GM19025 (cell line): ENCODE results near the gene EPHA7.

Experiments used
- ATAC-seq: cut with Tn5 transposase; IDR thresholded peaks from one replicate; pipeline ENCODE4 v1.9.1; 2021; ENCODE audit warnings: mild to moderate bottlenecking, low read depth, moderate library complexity; ENCODE audit not compliant: unreplicated experiment

EPHA7 gene

GRCh38 chr6:93329301-93330000, 89.9 kb downstream of the EPHA7 start:
- no peak for ATAC-seq

- ATAC-seq, result no peak
Measured at GRCh38 chr6:93327857-93328256, 91.5 kb downstream of the EPHA7 start.

GRCh38 chr6:93325761-93326160, 93.6 kb downstream of the EPHA7 start:
- ATAC-seq, result no peak

- no peak for ATAC-seq
Measured at GRCh38 chr6:93323630-93324029, 95.7 kb downstream of the EPHA7 start.

- no peak for ATAC-seq
Measured at GRCh38 chr6:93322651-93323050, 96.7 kb downstream of the EPHA7 start.

GRCh38 chr6:93319304-93319703, 100.1 kb downstream of the EPHA7 start:
- no peak for ATAC-seq

GRCh38 chr6:93318121-93318520, 101.2 kb downstream of the EPHA7 start:
- no peak for ATAC-seq

- ATAC-seq, result no peak
Measured at GRCh38 chr6:93317592-93317991, 101.8 kb downstream of the EPHA7 start.

- ATAC-seq, result no peak
Measured at GRCh38 chr6:93307505-93308409, 111.6 kb downstream of the EPHA7 start.

GRCh38 chr6:93305088-93305487, 114.3 kb downstream of the EPHA7 start:
- ATAC-seq, result no peak

- ATAC-seq, result no peak
Measured at GRCh38 chr6:93304505-93304904, 114.9 kb downstream of the EPHA7 start.

GRCh38 chr6:93300661-93301060, 118.7 kb downstream of the EPHA7 start:
- no peak for ATAC-seq

- ATAC-seq, result no peak
Measured at GRCh38 chr6:93299622-93300021, 119.7 kb downstream of the EPHA7 start.

GRCh38 chr6:93295631-93296030, 123.7 kb downstream of the EPHA7 start:
- ATAC-seq, result no peak

GRCh38 chr6:93294879-93295278, 124.5 kb downstream of the EPHA7 start:
- ATAC-seq, result no peak

- no peak for ATAC-seq
Measured at GRCh38 chr6:93293872-93294271, 125.5 kb downstream of the EPHA7 start.

- no peak for ATAC-seq
Measured at GRCh38 chr6:93293460-93293859, 125.9 kb downstream of the EPHA7 start.

GRCh38 chr6:93282521-93283031, 136.8 kb downstream of the EPHA7 start:
- no peak for ATAC-seq

GRCh38 chr6:93278241-93278640, 141.1 kb downstream of the EPHA7 start:
- ATAC-seq, result no peak

- ATAC-seq, result no peak
Measured at GRCh38 chr6:93272896-93273295, 146.5 kb downstream of the EPHA7 start.

GRCh38 chr6:93272211-93272610, 147.1 kb downstream of the EPHA7 start:
- ATAC-seq, result no peak
